HG02798 (cell line): ENCODE data around the gene PCP4.

Experiments used
- ATAC-seq: cut with Tn5 transposase; IDR thresholded peaks from one replicate; pipeline ENCODE4 v1.9.1; 2021; ENCODE audit warnings: mild to moderate bottlenecking; ENCODE audit not compliant: unreplicated experiment, poor library complexity

PCP4 gene

DNA sequence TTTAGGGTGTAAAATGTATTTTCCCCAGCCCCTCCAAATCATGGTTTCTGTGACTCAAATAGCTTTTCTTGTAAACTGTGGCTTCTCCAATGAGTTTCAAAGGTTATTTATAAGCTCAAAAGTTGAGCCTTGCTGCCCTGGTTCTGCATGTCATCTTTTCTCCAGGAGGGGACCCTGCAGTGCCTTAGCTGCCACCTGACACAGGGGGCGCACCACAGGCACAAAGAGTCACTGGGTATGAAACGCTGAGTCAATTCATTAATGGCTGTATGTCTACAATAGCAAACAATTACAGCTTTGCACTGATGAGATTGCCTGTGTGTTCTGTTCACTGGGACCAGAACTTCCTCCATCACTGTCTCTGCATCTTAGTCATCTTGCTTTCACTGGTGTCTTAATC is 100.8 kb downstream of the PCP4 start:
- ATAC-seq, result no peak

- ATAC-seq, result no peak
Observed at GRCh38 chr21:39969691-39970364, 102.6 kb downstream of the PCP4 start.

- no peak for ATAC-seq
Observed at GRCh38 chr21:39971956-39972355, 104.7 kb downstream of the PCP4 start.

- ATAC-seq, result no peak
Observed at GRCh38 chr21:39972471-39972870, 105.2 kb downstream of the PCP4 start.

DNA sequence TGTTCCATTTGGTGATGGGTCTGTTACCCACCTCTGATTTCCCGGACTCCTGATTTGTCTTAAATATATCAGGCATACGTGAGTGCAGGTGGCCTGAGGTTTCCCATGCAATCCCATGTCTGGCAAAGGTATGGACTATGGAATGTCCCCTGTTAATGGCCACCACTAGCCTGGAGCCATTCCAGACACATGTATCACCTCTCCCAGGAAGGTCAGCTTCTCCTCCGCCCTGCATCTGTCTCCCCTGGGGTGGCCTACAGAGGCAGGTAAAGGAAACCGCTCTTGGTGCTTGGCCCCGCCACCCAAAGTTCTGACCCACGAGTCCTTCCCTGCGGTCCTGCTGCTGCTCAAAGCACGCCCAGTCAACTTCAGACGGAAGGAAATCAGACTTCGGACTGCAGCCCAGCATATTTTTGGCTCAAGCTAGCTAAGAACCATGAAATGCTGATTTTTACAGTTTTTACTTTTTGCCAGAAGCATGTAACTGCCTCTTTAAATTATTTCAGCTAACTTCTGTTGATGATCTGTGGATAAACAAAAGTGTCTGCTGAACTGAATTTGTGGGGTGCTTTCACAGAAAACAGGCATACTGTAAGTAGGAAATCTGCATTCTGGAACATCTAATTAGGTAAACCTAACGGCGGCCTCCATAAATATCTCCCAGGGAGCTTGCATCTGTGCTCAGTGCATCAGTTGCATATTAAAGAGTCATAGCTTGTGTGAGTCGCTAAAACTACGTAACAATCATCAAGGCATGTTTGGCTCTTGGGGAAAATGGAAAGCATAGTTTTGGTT is 105.9 kb downstream of the PCP4 start:
- ATAC-seq, result no peak

- ATAC-seq, result no peak
Observed at GRCh38 chr21:39976800-39977199, 109.6 kb downstream of the PCP4 start.
